ENCODE data around the gene ANKRD39. TPM values are rescaled to one million over a fixed set of nuclear protein-coding genes. Genes with fewer than 3 reads are reported as not detected.

The ANKRD39 gene
- polyA plus RNA-seq, 1 donor, result 7.4 TPM

DNA sequence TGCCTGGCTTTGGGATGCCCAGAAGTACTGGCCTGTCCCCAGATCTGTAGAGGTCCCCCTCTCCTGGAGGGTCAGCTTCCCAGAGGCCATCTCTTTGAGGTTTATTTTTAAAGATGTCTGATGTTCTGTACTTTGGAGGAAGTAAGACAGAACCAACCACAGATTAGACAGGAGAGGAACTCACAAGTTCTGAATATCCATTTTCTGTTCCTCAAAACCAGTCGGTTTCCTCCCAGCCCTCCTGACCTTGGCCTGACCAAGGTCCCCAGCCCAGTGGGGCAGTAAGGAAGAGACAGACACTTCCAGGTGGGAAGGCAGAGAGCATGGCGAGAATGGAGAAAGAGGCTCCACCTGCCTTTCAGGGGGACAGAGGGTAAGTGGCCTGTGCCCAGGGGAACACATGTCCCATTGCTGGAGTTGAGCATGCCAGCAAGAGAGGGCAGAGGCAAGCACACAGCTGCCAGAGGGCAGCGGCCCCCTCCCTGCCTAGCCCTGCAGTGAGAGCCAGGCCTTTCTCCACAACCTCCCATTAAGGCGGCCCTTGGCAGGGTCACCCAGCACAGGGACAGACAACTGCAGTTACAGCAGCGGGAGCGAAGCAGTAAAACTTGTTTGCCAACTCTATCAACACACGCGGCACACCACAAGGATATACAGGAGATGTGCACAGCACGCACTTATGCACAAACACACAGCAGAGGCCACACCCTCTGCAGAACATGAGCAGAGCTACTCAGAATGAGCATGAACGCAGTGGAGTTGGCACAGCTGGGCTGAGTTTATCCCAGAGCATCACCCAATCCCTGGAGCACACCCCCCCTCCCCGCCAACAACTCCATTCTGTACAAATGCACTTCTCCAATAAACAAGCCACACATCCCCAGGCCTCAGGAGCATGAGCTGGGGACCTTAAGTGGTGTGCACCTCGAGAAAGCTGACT is 30.5 kb upstream of the ANKRD39 start:
- DNase-seq, result no peak

DNA sequence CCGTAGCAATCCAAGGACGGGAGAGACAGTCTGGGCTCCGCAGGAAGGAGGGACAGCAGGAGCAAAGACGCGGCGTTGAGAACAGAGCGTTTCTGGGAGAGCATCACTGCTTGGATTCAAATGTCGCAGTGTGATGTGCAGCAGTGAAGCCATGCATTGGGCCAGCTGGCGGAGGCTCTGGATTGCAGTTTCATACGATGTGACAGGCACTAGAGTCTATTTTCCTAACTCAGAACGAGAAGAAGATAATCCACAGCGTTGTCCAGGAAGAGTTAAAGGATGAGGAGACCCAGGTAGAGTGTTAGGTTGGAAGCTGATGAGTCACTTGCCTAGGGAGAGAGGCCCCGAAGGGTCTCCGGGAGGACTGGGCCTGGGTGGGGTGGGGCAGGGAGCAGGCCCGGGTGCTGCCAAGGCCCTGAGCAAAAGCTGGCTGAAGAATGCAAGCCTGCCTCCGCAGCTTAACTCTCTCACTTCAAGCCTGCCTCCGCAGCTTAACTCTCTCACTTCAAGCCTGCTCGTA is 29.7 kb upstream of the ANKRD39 start:
- DNase-seq, result no peak

DNA sequence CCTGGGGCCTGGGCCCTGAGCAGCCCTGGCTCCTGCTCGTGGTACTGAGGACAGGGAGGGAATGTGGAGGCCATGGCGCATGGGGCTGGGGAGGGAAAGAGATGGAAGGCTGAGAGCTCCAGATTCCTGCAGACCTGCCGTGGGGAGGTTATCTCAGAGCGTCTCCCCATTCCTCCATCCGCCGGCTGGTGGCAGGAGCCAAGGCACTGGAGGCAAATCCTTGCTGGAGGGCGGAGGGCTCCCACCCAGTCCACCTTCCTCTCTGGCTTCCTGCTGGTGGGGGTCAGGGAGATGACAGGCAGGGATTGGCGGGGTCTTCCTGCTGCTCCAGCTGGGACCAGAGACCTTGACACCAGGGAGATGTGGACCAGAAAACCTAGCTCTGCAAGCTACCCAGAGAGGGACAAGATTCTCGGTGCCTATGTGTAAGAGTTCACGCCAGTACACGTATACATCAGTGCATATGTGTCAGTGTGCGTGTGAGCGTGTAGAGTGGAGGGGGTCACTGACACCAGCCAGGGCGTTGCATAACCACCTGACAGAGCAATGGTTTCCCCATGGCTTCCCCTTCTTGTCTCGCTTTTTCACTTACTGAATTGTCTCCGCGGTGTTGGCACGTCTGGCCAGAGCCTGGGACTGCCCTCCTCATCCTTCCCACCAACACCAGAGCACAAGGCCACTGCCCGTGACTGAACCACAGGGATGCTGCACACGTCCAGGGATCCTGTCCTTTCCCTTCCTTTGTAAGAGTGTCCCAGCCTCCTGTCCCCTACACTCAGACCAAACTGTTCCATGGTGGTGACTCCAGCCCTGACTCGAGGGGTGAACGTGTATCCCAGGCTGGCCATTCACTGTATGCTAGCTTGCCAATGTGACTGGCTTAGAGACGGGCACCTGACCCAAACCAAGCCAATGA is 27.9 kb upstream of the ANKRD39 start:
- no peak for DNase-seq

DNA sequence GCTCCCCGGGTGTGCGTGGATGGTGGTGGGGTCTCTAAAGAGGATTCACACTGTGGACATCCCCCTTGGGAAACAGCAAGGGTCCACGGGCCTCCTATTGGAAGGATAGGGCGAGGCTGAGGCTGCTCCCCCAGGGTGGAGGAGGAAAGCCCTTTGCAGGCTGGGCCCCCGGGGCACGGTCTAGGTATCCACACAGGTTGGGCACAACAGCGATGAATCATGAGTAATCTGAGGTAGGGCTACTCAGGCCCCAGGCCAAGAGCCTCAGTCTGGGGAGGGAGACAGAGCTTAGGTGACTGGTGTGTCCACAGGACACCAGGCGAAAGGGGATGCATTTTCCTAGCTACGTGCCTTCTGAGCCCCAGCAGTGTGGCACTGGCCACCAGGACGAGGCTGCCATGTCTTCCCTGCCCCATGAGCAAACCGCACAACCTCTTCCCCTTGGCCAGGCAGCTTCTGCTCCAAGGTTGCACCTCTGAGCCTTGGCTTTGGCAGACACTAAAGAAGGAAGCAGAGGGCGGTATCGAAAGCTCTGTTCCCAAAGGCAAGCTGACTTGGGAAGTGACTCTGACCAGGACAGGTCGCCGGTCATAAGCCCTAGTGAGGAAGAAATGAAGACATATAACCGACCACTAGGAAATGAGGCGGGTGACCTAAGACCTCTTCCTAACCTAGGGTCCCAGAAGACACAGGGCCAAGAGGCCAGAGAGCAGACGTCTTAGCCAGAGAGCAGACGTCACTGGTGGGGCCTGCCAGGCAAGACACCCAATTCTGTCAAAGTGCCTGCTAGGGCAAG is 26.7 kb upstream of the ANKRD39 start:
- DNase-seq, result no peak

DNA sequence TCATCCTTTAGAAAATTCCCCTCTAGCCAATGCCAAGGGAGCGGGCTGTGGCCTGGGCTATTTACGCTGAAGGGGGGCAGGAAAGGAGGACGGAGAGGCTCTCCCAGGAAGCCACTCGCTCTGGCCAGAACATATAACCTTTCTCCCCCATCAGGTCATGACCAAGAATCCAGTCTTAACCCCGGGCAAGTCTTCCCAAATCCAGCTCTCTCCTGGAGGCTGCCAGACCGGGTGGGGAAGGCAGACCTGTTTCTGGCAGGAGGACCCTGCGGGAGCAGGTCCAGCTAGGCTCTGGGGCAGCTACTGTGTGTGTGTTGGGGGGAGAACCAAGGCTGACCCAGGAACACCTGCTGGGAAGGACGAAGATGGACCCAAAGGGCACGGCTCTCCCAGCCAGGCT is 25.5 kb upstream of the ANKRD39 start:
- DNase-seq, result no peak

DNA sequence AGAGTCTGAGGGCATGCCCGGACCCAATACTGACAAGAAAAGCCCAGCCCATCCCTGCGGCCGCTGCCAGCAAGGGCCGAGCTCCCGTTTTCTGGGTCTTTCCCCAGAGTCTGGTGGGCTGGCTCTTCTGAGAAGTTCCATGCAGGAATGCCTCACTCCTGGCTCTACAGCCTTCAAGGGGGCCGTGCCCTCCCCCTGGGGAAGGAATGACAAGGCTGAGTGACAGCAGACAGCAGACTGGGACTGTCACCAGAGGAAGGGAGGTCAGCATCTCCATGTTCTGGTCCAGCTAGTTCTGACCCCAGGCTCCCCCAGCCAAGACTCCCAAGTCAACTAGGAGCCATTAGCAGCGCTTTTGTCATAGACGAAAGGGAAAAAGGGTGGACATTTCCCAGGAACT is 25.1 kb upstream of the ANKRD39 start:
- no peak for DNase-seq

DNA sequence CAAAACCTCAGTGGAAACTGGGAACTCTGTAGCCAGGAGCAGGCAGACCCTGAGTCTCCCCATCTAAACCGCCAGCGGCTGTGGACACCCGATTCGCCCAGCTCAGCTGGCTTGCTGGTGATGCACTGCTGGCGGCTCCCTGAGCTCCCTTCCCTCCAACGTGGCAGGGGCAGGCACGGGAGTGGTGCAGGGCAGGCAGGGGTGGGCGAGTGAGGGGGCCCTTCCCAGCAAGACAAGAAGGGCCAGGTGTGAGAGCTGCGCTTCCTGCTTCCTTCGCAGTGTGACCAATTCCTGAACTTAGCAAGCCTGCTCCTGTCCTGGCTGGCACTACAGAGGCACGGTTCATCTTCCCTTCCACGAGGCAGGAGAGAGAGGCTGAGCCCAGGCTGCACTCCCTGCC is 24.4 kb upstream of the ANKRD39 start:
- no peak for DNase-seq

DNA sequence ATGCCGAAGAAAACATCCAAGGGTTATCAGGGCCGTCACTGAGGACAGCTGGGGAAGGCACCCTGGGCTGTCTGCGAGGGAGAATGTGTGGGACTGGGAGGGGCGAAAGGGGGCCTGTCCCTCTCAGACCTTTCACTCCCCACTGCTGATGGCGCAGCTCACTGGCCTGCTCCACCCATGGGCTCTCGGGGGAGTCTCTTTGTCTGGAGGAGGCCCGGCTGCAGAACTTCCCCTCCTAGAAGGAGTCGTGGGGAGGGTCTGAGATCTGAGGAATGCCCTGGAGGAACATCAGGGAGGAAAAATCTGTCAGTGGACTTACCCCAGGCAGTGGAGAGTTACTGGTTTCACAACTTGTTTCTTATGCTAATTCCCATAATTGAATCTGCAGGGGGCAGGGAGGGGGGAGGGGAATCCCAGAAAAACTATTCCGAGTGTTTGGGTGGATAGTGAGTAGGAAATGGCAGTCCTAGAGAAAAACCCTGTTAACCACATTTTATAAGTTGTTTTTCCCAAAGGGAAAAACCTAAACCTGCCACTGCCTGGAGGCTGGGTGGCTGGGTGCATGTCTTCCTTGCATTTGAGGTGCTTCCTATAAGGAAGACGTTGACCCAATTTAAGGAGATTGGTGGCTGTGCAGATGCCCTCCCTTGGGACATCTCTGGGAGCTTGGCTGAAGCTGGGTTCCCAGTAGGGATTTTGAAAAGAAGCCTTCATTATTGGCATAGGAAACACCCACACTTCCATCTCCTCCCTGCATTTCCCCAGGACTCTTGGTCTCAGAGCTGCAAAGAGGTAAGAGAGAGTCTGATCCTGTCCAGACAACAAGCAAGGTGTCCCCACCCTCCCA is 23.8 kb upstream of the ANKRD39 start:
- DNase-seq, result no peak

DNA sequence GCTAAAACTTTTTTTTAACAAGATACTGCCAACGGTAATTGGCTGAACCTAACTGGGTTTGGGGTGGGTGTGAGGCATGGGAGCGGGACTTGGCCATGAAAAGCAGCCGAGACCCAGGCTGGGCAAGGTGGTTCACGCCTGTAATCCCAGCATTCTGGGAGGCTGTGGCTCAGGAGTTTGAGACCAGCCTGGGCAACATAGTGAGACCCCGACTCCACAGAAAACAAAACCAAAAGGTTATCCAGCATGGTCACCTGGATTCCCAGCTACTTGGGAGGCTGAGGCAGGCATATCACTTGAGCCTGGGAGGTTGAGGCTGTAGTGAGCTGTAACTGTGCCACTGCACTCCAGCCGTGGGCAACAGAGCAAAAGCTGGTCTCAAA is 23.1 kb upstream of the ANKRD39 start:
- DNase-seq, result no peak

DNA sequence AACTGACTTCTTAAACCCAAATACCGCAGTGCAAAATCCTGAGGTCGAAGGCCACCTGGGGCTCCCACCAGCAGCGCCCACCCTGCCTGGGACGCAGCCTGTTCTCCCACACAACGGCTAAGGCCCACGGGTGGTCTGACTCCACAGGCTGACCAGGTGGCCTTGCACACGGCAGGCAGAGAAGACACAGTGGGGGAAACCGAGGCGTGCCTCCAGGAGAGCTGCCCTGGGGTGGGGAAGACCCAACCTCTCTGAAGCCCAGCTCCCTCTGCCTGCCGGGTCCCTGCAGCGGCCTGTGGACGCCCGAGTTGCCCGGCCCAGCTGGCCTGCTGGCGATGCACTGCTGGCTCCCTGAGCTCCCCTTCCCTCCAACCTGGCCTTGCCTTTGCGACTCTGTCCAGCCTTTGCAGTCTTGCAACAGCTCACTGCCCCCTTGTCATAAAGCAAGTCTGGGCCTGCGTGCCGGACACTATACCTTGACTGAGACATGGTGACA is 21.8 kb upstream of the ANKRD39 start:
- DNase-seq, result no peak

DNA sequence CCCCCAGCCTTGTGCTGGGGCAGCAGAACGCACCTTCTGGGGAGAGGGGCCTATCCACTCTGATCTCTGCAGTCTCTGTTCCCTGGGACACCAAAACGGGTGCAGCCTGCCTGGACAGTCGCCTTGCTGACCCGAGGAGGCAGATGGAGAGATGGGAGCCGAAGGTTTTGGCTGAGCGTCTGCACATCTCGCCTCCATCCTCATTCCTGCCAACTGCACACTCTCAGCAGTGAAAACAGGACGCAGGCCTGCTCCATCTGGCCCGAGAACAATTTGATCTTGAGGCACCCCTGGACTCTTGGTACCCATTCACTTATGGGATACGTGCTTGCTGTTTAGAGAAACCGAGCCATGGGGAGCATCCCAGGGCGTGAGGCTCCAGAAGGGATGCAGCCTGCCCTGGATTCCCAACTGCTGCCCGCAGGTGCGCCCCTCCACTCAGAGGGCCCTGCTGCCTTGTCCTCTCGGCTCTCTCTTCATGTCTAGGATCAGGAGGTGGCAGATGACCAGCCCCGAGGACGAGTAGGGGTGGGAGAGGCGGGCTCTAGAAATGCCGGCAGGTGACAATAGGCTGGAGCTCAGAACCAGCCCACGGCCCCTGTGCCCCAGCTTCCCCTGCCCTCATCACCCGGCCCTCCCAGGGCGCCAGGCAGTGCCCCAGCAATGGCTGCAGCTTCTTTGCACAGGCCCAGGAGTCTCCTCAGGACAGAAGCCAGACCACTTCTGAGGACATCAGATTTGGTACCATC is 21.2 kb upstream of the ANKRD39 start:
- no peak for DNase-seq

DNA sequence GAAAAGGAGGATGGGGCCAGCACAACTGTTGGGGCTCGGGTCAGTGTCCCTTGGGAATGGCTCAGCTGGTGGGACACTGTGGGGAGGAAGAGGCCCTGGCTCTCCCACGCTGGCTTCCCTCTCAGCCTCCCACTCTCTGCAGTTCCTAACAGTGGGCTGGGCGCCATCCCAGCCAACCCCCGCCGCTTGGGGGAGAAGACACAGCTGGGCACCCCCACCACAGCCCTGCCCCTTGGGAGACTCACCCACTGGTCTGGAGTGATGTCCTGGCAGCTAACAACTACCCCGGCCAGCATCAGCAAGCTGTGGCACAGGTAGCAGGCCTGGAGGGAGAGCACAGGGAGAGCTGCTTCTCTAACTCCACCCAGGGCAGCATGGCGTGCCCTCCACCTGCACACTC is 20.4 kb upstream of the ANKRD39 start:
- DNase-seq, result no peak

DNA sequence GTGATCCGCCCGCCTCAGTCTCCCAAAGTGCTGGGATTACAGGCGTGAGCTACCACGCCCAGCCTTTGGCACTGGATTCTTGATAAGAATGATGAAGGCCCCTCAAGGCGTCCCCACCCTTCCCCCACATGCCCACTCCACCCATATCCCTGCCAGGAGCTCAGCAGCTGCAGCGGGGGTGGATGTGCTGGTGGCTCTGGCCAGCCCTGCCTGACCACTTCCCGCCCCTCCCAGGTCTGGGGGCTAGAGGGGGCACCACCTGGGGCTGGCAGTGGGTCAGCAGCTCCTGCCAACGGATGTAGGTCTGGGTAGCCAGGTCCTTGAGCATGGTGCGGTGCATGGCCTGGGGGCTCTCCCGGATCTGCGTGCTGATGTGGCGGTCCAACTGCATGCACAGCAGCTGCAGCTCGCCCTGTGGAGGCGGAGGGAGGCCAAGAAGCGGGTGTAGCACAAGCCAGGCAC is 19.8 kb upstream of the ANKRD39 start:
- DNase-seq, result no peak

DNA sequence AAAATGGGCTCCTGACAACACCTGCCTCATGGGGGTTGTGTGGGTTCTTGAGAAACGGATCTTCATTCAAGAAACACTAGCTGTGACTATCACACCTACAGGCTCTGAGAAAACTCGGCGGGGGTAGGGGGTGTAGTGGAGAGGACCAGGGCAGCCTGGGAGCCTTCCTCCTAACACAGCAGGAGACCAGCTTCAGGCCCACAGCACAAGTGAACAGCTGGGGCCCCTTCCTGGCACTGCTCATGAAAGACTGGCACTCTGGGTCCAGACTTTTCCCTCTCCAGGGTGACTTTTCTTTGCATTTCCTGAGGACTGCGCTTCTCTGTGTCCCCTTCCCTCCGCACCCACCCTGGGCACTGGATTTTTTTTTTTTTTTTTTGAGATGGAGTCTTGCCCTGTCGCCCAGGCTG is 19.2 kb upstream of the ANKRD39 start:
- DNase-seq, result no peak

DNA sequence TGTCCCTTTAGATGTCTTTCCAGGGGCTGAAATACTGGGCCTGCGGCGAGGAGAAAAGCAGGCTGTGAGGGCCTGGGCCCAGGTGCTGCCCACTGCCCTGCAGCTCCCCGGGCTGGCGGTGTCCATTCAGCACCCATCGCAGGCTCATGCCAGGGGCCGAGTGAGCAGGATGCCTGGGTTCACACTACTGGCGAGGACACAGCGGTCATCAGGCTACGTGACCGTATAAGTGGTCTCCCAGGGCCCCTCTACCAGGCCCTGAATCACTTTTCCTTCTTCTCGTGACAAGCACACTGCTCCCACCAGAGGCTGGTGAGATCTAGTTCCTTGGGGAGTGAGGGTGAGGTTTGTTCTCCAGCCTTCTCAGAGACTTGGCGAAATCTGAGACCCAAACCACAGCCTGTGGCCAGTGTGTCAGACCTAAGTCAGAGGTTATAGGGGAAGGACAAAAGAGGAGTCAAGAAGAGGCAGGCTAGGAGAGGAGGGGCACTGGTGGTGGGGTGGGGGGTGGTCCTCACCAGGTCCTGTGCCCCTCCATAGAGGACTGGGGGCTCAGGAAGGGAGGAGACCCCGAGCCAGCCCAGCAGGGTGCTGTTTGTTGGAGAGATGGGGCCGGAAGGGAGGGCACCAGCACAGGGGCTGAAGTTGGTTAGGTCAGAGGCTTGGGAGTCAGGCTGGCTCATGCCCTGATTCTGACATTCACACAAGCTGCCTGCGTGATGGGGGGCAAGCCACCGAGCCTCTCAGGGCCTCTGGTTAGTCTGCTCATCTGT is 18.6 kb upstream of the ANKRD39 start:
- no peak for DNase-seq

DNA sequence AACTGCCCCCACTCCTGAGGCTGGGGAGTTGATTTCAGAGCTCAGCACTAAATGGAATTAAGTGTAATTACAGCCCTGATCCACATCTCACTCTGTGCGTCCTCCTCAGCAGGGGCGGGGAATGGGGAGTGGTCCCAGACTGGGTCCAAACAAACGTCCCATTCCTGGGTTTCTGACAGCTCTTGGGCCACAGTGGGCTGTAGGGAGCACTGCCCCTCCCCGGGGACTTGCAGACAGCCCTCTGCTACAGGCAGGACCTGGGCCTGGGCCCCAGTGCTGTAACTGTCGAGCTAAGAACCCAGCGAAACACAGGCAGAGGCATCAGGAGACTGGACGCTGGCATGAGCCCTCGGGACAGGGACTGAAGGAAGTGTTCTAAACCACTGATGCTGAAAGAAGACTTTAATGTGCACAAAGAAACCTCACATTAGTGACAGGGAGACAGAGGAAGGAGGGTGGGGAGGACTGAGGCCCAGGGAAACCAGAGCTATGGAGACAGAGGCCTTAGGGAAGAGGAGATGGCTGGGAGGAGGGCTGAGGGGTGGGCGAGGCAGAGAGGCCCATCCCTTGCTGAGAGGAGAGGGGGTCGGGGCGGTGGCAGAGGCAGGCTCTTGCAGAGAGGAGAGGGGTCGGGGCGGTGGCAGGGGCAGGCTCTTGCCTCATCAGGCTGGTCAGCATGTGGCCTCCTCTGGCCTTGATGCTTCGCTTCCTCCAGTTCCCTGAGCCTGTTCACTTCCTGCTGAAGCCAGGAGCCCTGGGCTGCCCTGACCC is 17.9 kb upstream of the ANKRD39 start:
- no peak for DNase-seq

DNA sequence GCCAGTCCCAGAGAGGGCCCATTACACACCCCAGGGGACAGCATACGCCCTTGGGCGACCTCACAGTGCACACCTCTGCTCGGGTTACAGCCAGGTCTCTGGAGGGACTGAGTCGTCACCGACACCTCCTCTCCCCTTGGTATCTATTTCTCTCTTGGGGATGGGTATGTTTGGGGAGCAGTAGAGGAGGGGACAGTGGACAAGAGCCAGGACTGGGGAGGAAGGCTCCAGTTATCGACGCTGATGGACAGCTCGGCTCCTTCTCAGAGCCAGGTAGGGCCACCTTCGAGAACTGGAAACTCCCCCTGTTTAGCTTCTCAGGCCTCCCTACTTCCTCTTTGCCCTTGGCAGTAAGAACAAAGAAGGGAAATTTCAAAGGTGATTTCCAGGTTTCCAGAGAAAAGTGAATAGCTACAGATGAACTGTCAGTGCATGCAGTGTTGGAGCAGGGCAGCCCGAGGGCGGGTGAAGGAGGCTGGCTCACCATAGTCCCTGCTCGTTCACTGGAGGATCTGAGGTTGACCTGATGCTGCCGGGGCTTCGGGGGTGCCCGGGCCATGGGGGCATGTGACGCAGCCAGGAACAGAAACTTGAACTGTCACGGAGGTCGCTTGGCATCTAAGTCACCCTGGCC is 16.5 kb upstream of the ANKRD39 start:
- DNase-seq, result no peak

DNA sequence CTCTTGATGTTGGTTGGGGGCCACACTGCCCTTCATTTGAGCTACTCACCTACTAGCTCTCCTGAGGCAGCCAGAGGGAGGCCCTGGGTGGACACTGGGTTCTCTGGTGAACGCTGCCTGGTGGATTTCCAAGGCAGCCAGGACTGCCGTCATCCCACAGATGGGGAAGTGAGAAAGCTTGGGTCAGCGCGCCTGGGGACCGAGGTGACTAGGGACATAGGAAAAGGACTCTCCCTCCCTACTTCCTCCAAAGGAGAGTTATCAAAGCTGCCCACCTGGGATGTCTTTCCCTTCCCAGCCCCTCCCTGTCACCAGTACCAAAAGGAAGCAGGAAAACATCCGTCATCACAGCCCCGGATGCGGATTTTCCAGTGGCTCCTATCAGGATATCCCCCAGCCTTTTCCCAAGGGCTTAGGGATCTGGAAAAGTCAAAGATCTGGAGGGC is 15.9 kb upstream of the ANKRD39 start:
- DNase-seq, result no peak

Data from left kidney (tissue), 2 donors.